Epithelial cell of proximal tubule (primary cell): ENCODE data around the gene CD96. TPM values are rescaled to one million over a fixed set of nuclear protein-coding genes. Genes with fewer than 3 reads are reported as not detected.
"Not testable (repeated sequence)": the region's sequence is repeated elsewhere in the genome, so short reads cannot be mapped to it uniquely, and the experiment has no call there.

Experiments
- DNase-seq: peaks from one replicate; pipeline ENCODE4 v3.0.0-alpha.2; 2011; ENCODE audit warnings: low read depth
- H3K4me3 ChIP-seq: 2 replicates; pipeline ENCODE4 v1.5.1; 2011; ENCODE audit warnings: low read depth, mild to moderate bottlenecking, low read length
- total RNA-seq: library from RNA; depleted of rRNA; stranded (reverse); fragments of >200 nt; gene quantifications from 2 replicates; pipeline ENCODE4 v1.2.3, GENCODE V29; 2015
- TF ChIP-seq, protein P1 (sequence below): conservative IDR thresholded peaks from 2 replicates; pipeline ENCODE4 v1.5.1; 2012; ENCODE audit warnings: low read depth, mild to moderate bottlenecking, low read length

CD96 gene
- total RNA-seq, 1 donor from 2014 or later = not detected

DNA sequence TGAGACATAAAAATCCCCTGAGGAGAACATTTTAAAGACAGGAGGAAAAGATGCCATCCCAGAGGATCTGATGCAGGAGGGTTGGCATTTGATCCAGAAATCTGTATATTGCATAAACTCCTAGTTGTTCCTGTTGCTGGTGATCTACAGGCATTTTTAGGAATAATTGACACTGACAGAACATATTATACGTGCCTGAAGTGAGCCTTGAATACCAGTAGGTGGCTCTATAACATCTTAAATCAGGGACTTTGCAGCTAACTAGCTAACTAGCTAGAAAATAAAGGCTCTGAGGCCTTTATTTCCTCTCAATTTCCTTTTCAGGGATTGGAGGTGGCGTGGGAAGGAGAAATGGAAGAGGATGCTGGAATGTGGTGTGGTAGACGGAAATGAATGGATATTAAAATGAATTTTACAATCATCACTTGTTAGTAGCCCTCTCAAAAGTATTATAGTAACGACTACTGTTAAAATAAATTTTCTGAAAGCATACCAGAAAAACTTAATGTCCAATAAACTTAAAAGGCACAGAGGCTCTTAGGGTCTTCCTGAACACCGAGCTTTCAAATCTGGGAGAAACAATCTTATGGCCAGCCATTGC is 127.0 kb downstream of the CD96 start:
- H3K4me3 ChIP-seq = no peak overlapping the region
- TF ChIP-seq, protein P1, sequence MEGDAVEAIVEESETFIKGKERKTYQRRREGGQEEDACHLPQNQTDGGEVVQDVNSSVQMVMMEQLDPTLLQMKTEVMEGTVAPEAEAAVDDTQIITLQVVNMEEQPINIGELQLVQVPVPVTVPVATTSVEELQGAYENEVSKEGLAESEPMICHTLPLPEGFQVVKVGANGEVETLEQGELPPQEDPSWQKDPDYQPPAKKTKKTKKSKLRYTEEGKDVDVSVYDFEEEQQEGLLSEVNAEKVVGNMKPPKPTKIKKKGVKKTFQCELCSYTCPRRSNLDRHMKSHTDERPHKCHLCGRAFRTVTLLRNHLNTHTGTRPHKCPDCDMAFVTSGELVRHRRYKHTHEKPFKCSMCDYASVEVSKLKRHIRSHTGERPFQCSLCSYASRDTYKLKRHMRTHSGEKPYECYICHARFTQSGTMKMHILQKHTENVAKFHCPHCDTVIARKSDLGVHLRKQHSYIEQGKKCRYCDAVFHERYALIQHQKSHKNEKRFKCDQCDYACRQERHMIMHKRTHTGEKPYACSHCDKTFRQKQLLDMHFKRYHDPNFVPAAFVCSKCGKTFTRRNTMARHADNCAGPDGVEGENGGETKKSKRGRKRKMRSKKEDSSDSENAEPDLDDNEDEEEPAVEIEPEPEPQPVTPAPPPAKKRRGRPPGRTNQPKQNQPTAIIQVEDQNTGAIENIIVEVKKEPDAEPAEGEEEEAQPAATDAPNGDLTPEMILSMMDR = peak; percentile 75
- DNase-seq = no peak

- TF ChIP-seq, protein P1 = no peak
- no peak overlapping the region for H3K4me3 ChIP-seq
- no peak for DNase-seq
These were observed 128.1 kb downstream of the CD96 start for GRCh38 chr3:111669926-111670630.

DNA sequence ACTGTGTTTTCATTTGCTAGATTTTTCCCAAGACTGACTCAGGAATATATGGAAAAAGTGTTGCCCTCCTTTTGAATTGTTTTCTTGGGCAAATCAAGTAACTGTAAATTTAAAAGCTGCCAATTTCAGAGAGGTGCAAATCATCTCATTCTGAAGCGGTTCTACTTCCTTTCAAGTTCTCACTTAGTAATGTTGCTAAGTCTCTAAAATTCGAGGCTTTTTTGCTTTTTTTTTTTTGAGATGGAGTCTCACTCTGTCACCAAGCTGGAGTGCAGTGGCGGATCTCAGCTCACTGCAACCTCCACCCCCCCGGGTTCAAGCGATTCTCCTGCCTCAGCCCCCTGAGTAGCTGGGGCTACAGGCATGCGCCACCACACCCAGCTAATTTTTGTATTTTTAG is 130.5 kb downstream of the CD96 start:
- not testable (repeated sequence) for H3K4me3 ChIP-seq, DNase-seq

DNA sequence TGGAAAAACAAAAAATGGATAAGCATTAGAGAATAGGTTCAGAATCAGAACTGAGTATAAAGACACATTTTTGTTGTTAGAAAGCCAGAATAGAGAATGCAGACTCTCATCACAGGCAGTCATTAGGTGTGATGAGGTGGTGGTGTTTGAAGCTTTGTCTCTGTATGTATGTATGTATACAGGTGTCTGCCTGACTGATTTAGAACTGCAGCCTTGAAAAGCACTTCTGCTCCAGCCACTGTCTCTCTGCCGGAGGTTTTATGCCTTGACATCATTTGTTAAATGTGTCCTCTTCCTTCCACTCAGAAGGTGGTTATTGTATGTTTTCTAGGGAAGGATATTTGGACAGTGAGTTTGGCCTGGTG is 133.8 kb downstream of the CD96 start:
- TF ChIP-seq, protein P1 = no peak
- no peak for DNase-seq
- H3K4me3 ChIP-seq = peak overlapping the region; percentile 5

GRCh38 chr3:111676211-111677006 is 134.4 kb downstream of the CD96 start:
- DNase-seq = no peak
- H3K4me3 ChIP-seq = peak overlapping the region; percentile 11
- TF ChIP-seq, protein P1 = no peak

DNA sequence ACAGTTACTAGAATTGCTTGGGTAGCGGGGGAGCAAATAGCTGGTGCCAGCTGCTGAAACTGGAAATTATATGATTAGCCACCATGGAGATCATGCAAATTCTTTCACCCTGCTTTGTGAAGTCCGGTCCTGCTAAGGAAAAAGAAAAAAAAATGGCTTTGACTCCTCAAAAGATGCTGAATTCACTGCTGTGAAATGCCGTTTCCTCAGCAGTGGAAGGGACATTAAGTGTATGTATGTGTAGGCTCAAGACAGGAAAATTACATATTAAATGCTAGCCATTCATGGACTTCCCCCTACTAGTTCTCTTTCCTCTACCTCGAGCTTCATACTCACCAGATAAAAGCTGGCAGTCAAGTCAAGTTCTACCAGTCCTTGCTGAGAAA is 135.0 kb downstream of the CD96 start:
- DNase-seq = no peak

More for the DNA sequence above, 135.0 kb downstream of the CD96 start:
- peak overlapping the region; percentile 11 for H3K4me3 ChIP-seq
- TF ChIP-seq, protein P1 = no peak
